NCI-H524 treated with DMSO at 0.1 percent for 48 hours (cell line): Measurements from ENCODE around the gene IL32.

Experiments
- DNase-seq: peaks from one replicate; lab custom pipeline; 2025; lab: John Stamatoyannopoulos, UW

The IL32 gene

GRCh38 chr16:3115561-3115960 is 50.1 kb downstream of the IL32 start:
- DNase-seq = no peak

- DNase-seq = no peak
Measured at GRCh38 chr16:3118204-3118790, 52.9 kb downstream of the IL32 start.

GRCh38 chr16:3118846-3119245 is 53.4 kb downstream of the IL32 start:
- DNase-seq = no peak
